Measurements from ENCODE around the gene NXPH1.

DNA sequence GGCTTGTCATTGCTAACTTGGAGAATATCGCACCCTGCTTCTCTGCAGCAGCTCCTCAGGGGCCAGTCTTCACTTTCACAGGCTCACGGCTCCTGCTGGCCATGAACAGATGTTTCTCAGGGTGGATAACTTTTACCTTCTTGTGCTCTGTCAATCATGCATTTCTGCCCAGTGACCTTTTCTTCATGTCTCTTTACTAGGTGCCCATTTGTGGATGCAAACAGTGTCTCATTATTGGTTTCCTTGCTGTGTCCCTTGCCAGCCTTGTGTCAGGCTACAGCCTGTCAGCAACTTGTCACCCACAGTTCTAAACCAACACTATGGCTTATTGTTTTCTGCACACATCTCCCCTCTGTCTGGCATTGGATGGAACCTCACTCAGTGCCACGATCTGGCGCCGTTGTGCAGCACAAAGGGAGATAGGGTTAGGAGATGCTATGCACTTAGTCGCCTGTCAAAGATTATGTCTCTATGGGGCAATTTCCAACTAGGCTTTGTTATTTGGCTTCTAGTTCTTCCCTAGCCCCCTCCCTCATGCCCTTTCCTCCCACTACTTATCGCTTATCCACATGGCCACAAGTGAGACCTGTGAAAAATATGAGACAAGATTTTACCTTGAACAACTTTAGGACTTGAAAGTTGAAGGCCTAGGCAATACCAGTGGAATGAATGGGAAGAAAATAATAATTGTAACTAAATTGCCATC lies 45.7 kb upstream of the NXPH1 start:
- no peak for TF ChIP-seq CTCF (conservative IDR thresholded peaks at IDR 0.05; ENCODE audit: low read depth in 2 of 2)
- no peak for TF ChIP-seq JUNB (IDR thresholded peaks at IDR 0.05; ENCODE audit: unreplicated experiment)
- no peak for TF ChIP-seq POLR2AphosphoS5 (IDR thresholded peaks at IDR 0.05; ENCODE audit: low read depth)
- TF ChIP-seq EZH2 (IDR thresholded peaks at IDR 0.05; ENCODE audit: low read depth, unreplicated experiment) = no peak
- TF ChIP-seq EZH2phosphoT487 (IDR thresholded peaks at IDR 0.05; ENCODE audit: unreplicated experiment) = no peak
- TF ChIP-seq REST (IDR thresholded peaks at IDR 0.05; ENCODE audit: unreplicated experiment) = no peak
- TF ChIP-seq STAT1 (IDR thresholded peaks at IDR 0.05; ENCODE audit: unreplicated experiment) = no peak
- no peak for TF ChIP-seq CREB1 (CRISPR knock-in tag; IDR thresholded peaks at IDR 0.05; ENCODE audit: low read depth)
- no peak for TF ChIP-seq ZNF331 (CRISPR knock-in tag; IDR thresholded peaks at IDR 0.05; ENCODE audit: low read depth)
- no peak for TF ChIP-seq ZNF114 (CRISPR knock-in tag; IDR thresholded peaks at IDR 0.05)
- TF ChIP-seq, protein P1, sequence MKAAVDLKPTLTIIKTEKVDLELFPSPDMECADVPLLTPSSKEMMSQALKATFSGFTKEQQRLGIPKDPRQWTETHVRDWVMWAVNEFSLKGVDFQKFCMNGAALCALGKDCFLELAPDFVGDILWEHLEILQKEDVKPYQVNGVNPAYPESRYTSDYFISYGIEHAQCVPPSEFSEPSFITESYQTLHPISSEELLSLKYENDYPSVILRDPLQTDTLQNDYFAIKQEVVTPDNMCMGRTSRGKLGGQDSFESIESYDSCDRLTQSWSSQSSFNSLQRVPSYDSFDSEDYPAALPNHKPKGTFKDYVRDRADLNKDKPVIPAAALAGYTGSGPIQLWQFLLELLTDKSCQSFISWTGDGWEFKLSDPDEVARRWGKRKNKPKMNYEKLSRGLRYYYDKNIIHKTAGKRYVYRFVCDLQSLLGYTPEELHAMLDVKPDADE (IDR thresholded peaks at IDR 0.05) = no peak
